Uterus (tissue), 4 donors: ENCODE measurements around the gene KCNK18. TPM values are rescaled to one million over a fixed set of nuclear protein-coding genes. Genes with fewer than 3 reads are reported as not detected.

Experiments
- DNase-seq, 2 donors: peaks; one replicate each; pipeline ENCODE4 v3.0.0-alpha.2; 2019 to 2020
- H3K27ac ChIP-seq, 2 donors: fragments of 200-600 bp; sonication (generic); 1 replicate in 1 of 2; 2 replicates in 1 of 2; pipeline ENCODE4 v1.5.1; 2016 to 2018
- H3K27me3 ChIP-seq, 2 donors: fragments of 200-600 bp; sonication (generic); one replicate each; pipeline ENCODE4 v1.5.1; 2018 to 2019; ENCODE audit warnings: control low read depth in 1 of 2
- H3K36me3 ChIP-seq, 2 donors: fragments of 200-600 bp; sonication (generic); one replicate each; pipeline ENCODE4 v1.5.1; 2019; ENCODE audit warnings: control low read depth in 1 of 2
- H3K4me1 ChIP-seq, 2 donors: fragments of 200-600 bp; sonication (generic); one replicate each; pipeline ENCODE4 v1.5.1; 2018 to 2019; ENCODE audit warnings: control low read depth in 1 of 2
- H3K4me3 ChIP-seq, 2 donors: fragments of 200-600 bp; sonication (generic); 1 replicate in 1 of 2; 2 replicates in 1 of 2; pipeline ENCODE4 v1.5.1; 2018 to 2019; ENCODE audit warnings: mild to moderate bottlenecking in 1 of 2
- H3K9me3 ChIP-seq, 2 donors: fragments of 200-600 bp; sonication (generic); one replicate each; pipeline ENCODE4 v1.5.1; 2019; ENCODE audit warnings: control low read depth in 1 of 2
- CTCF ChIP-seq, 4 experiments: fragments of 200-600 bp in 2 of 4; fragments of 450-650 bp in 2 of 4; sonication (generic) in 2 of 4; IDR thresholded peaks; one replicate each; pipeline ENCODE4 v1.5.1; 2016 to 2019; ENCODE audit warnings: antibody characterized with exemption in 4 of 4, mild to moderate bottlenecking in 2 of 4, moderate library complexity in 1 of 4
- POLR2A ChIP-seq, 2 donors: fragments of 450-650 bp; IDR thresholded peaks; one replicate each; pipeline ENCODE4 v1.6.1; 2016; ENCODE audit warnings: antibody characterized with exemption in 2 of 2, mild to moderate bottlenecking in 1 of 2, moderate library complexity in 1 of 2
- intact Hi-C: fragments of 100-400 bp; cut with DNase I; formaldehyde crosslinking; loops from one replicate; pipeline ENCODE4 v1.15.1; 2023; ENCODE audit warnings: low total_unique reads
- total RNA-seq, 4 donors: library from RNA; depleted of rRNA in 3 of 4; stranded (reverse); fragments of >200 nt in 3 of 4; gene quantifications; one replicate each; pipeline versions ENCODE4 v1.1.0 to v1.2.4, GENCODE V29; 2014 to 2023
- donor health status: DM: yes; HTN: yes; CAD: no.

KCNK18 gene
- total RNA-seq, 4 donors from 2014 or later = not detected

- TF ChIP-seq POLR2A (IDR thresholded peaks at IDR 0.05) (no peak), CTCF (IDR thresholded peaks at IDR 0.05) (no peak)
- no peak for DNase-seq
- H3K4me1 ChIP-seq = no peaks in the 10 kb centered on the region
- H3K27ac ChIP-seq = no peak overlapping the region
- no peaks in the 10 kb centered on the region for H3K27me3 ChIP-seq
- H3K36me3 ChIP-seq = no peaks in the 10 kb centered on the region
- H3K4me3 ChIP-seq = no peak overlapping the region
- intact Hi-C loops = no loop called here
- H3K9me3 ChIP-seq = no peaks in the 10 kb centered on the region
Measured at GRCh38 chr10:117189557-117189956, 7.7 kb upstream of the KCNK18 start.

GRCh38 chr10:117198088-117198487 lies 799 bp downstream of the KCNK18 start:
- Histone ChIP-seq H3K4me3 (no peak overlapping the region), H3K4me1 (no peaks in the 10 kb centered on the region), H3K27ac (no peak overlapping the region), H3K27me3 (no peaks in the 10 kb centered on the region), H3K36me3 (no peaks in the 10 kb centered on the region), H3K9me3 (no peaks in the 10 kb centered on the region)
- no peak for DNase-seq
- TF ChIP-seq POLR2A (IDR thresholded peaks at IDR 0.05) = no peak
- TF ChIP-seq CTCF (IDR thresholded peaks at IDR 0.05) = no peak
- intact Hi-C loops = no loop called here

GRCh38 chr10:117201826-117202225 lies 4.5 kb downstream of the KCNK18 start:
- H3K27ac ChIP-seq = no peak overlapping the region
- H3K36me3 ChIP-seq = no peaks in the 10 kb centered on the region
- TF ChIP-seq CTCF (IDR thresholded peaks at IDR 0.05) (no peak), POLR2A (IDR thresholded peaks at IDR 0.05) (no peak)
- intact Hi-C loops = no loop called here
- H3K9me3 ChIP-seq = no peaks in the 10 kb centered on the region
- no peaks in the 10 kb centered on the region for H3K4me1 ChIP-seq
- no peaks in the 10 kb centered on the region for H3K27me3 ChIP-seq
- no peak for DNase-seq
- H3K4me3 ChIP-seq = no peak overlapping the region

GRCh38 chr10:117204316-117204715 lies 7.0 kb downstream of the KCNK18 start:
- Histone ChIP-seq H3K36me3 (no peaks in the 10 kb centered on the region), H3K9me3 (no peaks in the 10 kb centered on the region), H3K4me3 (no peak overlapping the region), H3K27ac (no peak overlapping the region), H3K27me3 (no peaks in the 10 kb centered on the region), H3K4me1 (no peaks in the 10 kb centered on the region)
- TF ChIP-seq CTCF (IDR thresholded peaks at IDR 0.05) = no peak
- no peak for TF ChIP-seq POLR2A (IDR thresholded peaks at IDR 0.05)
- DNase-seq = no peak
- intact Hi-C loops = no loop called here

- no peak for DNase-seq
- Histone ChIP-seq H3K4me3 (no peak overlapping the region), H3K4me1 (peaks cover 0 to 3% of the 10 kb centered on the region in 2 donors), H3K36me3 (no peaks in the 10 kb centered on the region), H3K27ac (no peak overlapping the region), H3K27me3 (no peaks in the 10 kb centered on the region), H3K9me3 (no peaks in the 10 kb centered on the region)
- intact Hi-C loops = no loop called here
- TF ChIP-seq CTCF (IDR thresholded peaks at IDR 0.05) (no peak), POLR2A (IDR thresholded peaks at IDR 0.05) (no peak)
Measured at GRCh38 chr10:117212176-117212575, 14.9 kb downstream of the KCNK18 start.
